Activated CD4-positive, CD25-positive, alpha-beta regulatory T cell treated with anti-CD3 and anti-CD28 coated beads, Interleukin-2, amount 50 U/mL, for 72 hours (primary cell): ENCODE results near the gene DENND4B.

ENCODE experiments used
- DNase-seq: peaks from one replicate; pipeline ENCODE4 v3.0.0; 2021

The DENND4B gene

GRCh38 chr1:153880962-153881361, 65.6 kb downstream of the DENND4B start:
- no peak for DNase-seq

GRCh38 chr1:153880024-153880423, 66.5 kb downstream of the DENND4B start:
- DNase-seq: no peak
